OCI-LY3 (cell line): ENCODE results near the gene PIK3CB.

Experiments
- CTCF ChIP-seq: fragments of 200-600, 300-600 bp; sonication (generic); IDR thresholded peaks from 2 replicates; pipeline ENCODE4 v1.5.1; 2014; ENCODE audit warnings: antibody characterized with exemption, low read length, low read depth
- EZH2phosphoT487 ChIP-seq: fragments of 200-600 bp; shearing (Covaris generic); IDR thresholded peaks from 2 replicates; pipeline ENCODE4 v1.6.1; 2018; ENCODE audit warnings: antibody characterized with exemption, mixed run types, low read depth

- TF ChIP-seq CTCF (no peak), EZH2phosphoT487 (no peak)
Observed at GRCh38 chr3:138850151-138850550, 15.4 kb upstream of the PIK3CB start.
